Neutrophil (primary cell): ENCODE measurements around the gene FTMT.
"Not testable (repeated sequence)": the region's sequence is repeated elsewhere in the genome, so short reads cannot be mapped to it uniquely, and the experiment has no call there.

Experiments
- H3K27ac ChIP-seq: fragments of 200-600 bp; sonication (generic); 2 replicates; pipeline ENCODE4 v1.5.1; 2016; ENCODE audit warnings: mild to moderate bottlenecking, moderate library complexity
- H3K27me3 ChIP-seq: fragments of 200-600 bp; sonication (generic); 2 replicates; pipeline ENCODE4 v1.6.0; 2016; ENCODE audit warnings: mild to moderate bottlenecking
- H3K36me3 ChIP-seq: fragments of 200-600 bp; sonication (generic); 2 replicates; pipeline ENCODE4 v1.5.1; 2017
- H3K4me1 ChIP-seq, 2 experiments: fragments of 200-600 bp in 1 of 2; sonication (generic) in 1 of 2; 1 replicate in 1 of 2; 2 replicates in 1 of 2; pipeline versions ENCODE4 v1.5.1 to v1.6.1; 2013 to 2016; ENCODE audit warnings: low read depth in 1 of 2, low read length in 1 of 2, mild to moderate bottlenecking in 1 of 2, moderate library complexity in 1 of 2; ENCODE audit not compliant: control insufficient read depth in 1 of 2, insufficient read depth in 1 of 2
- H3K4me3 ChIP-seq, 2 experiments: fragments of 200-600 bp in 1 of 2; sonication (generic) in 1 of 2; 1 replicate in 1 of 2; 2 replicates in 1 of 2; pipeline ENCODE4 v1.5.1; 2013 to 2016; ENCODE audit warnings: low read depth in 1 of 2, low read length in 1 of 2, mild to moderate bottlenecking in 1 of 2, moderate library complexity in 1 of 2
- H3K9me3 ChIP-seq: fragments of 200-600 bp; sonication (generic); 2 replicates; pipeline ENCODE4 v1.5.1; 2016
- CTCF ChIP-seq: fragments of 200-600 bp; sonication (generic); IDR thresholded peaks from 2 replicates; pipeline ENCODE4 v1.5.1; 2016; ENCODE audit warnings: antibody characterized with exemption

Gene FTMT

DNA sequence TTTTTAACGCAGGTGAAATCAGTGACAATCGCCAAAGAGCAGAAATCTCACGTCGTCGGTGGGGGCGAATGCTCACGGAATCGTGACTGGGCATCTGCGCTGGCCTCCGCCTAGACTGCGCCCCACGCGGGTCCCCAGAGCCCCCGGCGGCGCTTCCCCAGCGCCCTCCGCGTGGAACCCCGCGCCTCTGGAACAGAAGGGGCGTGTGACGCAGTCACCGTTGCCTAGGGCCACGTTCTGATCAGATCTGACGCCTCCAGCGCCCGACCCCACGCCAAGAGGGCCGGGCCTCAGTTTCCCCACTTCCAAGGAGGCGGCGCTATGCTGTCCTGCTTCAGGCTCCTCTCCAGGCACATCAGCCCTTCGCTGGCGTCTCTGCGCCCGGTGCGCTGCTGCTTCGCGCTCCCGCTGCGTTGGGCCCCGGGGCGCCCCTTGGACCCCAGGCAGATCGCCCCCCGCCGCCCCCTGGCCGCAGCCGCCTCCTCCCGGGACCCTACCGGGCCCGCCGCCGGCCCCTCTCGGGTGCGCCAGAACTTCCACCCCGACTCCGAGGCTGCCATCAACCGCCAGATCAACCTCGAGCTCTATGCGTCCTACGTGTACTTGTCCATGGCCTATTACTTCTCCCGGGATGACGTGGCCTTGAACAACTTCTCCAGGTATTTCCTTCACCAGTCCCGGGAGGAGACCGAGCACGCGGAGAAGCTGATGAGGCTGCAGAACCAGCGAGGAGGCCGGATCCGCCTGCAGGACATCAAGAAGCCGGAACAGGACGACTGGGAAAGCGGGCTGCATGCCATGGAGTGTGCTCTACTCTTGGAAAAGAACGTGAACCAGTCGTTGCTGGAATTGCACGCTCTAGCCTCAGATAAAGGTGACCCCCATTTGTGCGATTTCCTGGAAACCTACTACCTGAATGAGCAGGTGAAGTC, at the start of gene FTMT:
TSS of gene FTMT (plus strand) at position 240 of the 932 bp plus-strand sequence. CDS start at position 322, 82 bp downstream.
- Histone ChIP-seq H3K36me3 (no peaks in the 10 kb centered on the region), H3K4me3 (no peak within 1 kb of the TSS), H3K27ac (no peak within 1 kb of the TSS), H3K4me1 (no peaks in the 10 kb centered on the region), H3K27me3 (no peaks in the 10 kb centered on the region), H3K9me3 (no peaks in the 10 kb centered on the region)
- TF ChIP-seq CTCF, result no peak

GRCh38 chr5:121805251-121805650, 46.4 kb upstream of the FTMT start:
- not testable (repeated sequence) for H3K9me3 ChIP-seq, H3K27me3 ChIP-seq, H3K4me1 ChIP-seq, H3K27ac ChIP-seq, H3K36me3 ChIP-seq, H3K4me3 ChIP-seq

DNA sequence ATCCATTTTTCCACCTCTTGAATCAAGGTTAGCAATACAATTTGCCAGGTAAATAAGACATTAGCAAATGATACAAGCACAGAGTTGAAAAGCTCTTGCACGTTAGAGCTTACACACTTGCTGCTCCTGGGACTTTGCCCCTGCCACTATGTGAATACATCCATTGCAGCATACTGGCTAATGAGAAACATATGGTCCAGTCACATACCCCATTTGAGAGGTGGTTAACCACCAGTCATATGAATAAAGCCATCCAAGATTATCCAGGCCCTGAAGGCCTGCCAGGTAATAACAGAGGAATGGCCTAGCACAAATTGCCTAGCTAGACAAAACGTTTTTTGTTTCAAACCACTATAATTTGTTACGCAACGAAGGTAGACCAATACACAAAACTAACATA, 45.8 kb upstream of the FTMT start:
- H3K36me3 ChIP-seq, result no peaks in the 10 kb centered on the region
- no peaks in the 10 kb centered on the region for H3K9me3 ChIP-seq
- TF ChIP-seq CTCF, result no peak
- no peak overlapping the region for H3K27ac ChIP-seq
- H3K4me1 ChIP-seq, result no peaks in the 10 kb centered on the region
- no peak overlapping the region for H3K4me3 ChIP-seq
- H3K27me3 ChIP-seq, result no peaks in the 10 kb centered on the region

DNA sequence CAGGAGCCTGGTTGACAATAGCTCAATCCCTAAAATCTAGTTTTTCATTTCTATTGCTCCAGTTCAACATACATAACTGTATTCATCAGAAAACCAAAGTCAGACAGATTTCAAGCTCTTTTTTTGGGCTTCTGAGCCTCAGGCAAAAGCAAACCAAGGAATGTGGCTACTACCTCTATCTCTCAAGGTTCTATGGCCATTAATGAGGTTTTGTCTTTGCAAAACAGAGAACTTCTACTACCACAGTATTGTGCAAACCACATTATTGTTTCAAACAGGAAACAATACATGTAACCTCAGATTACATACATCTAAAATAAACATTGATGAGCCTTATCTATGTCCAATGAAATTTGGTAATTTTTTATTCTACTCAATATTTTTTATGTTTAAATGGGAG, 35.5 kb upstream of the FTMT start:
- Histone ChIP-seq H3K9me3 (no peaks in the 10 kb centered on the region), H3K36me3 (no peaks in the 10 kb centered on the region), H3K4me1 (no peaks in the 10 kb centered on the region), H3K27ac (no peak overlapping the region), H3K27me3 (no peaks in the 10 kb centered on the region), H3K4me3 (no peak overlapping the region)
- no peak for TF ChIP-seq CTCF

DNA sequence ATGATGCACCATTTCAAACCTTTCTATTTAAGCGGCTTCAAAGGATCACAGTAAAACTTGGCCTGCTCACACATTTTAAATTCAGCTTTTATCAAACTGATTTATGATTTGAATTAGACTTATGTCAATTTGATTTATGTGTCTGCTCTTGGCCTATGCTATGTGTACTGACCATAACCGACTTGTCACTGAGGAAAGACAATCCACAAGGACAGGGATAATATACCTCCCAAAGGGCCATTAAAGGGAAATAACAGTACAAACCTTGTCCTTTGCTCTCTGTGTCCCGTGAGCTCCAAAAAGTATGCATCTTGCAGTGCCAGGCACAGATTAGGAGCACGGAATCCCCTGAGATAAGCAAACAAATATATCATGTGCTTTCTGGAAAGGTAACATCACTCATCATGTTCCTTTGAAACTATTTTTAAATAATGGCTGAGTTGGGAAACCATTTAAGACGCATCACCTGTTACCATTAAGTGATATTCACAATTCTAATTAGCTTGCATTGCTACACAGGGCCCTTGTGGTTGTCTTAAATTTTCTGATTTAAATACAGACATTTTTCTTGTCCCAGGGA, 31.9 kb upstream of the FTMT start:
- Histone ChIP-seq H3K9me3 (no peaks in the 10 kb centered on the region), H3K27ac (no peak overlapping the region), H3K4me3 (no peak overlapping the region), H3K36me3 (no peaks in the 10 kb centered on the region), H3K4me1 (no peaks in the 10 kb centered on the region), H3K27me3 (no peaks in the 10 kb centered on the region)
- TF ChIP-seq CTCF, result no peak

DNA sequence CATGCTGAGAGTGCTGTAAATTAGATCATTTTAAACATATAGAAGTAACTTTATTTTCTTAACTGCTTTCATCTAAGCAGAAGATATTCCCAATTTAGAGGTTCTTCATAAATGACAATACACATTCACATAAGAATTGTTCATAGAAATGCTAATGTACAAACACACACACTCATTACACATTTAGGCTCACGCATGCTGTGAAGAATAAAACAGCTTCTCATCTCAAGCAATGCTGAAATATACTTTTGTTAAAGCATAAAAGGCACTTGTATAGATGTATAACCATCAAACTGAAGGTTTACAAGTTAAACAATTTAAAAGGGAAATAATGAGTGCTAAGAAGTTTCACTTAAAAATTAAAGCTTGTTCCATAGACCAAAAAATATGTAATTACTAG, 18.1 kb upstream of the FTMT start:
- H3K27me3 ChIP-seq, result no peaks in the 10 kb centered on the region
- H3K4me3 ChIP-seq, result no peak overlapping the region
- TF ChIP-seq CTCF, result no peak
- no peaks in the 10 kb centered on the region for H3K9me3 ChIP-seq
- H3K27ac ChIP-seq, result no peak overlapping the region
- no peaks in the 10 kb centered on the region for H3K36me3 ChIP-seq
- H3K4me1 ChIP-seq, result no peaks in the 10 kb centered on the region
